Midbrain (tissue), 1 donor: ENCODE data around the gene RNF44.
"Not testable (repeated sequence)": the region's sequence is repeated elsewhere in the genome, so short reads cannot be mapped to it uniquely, and the experiment has no call there.

ENCODE experiments used
- DNase-seq: peaks from one replicate; lab custom pipeline; 2025; lab: John Stamatoyannopoulos, UW

Gene RNF44

GRCh38 chr5:176519810-176520720 lies 17.1 kb downstream of the RNF44 start:
- DNase-seq: no peak

- DNase-seq: no peak
These were observed 20.0 kb downstream of the RNF44 start for GRCh38 chr5:176517053-176517661.

GRCh38 chr5:176515396-176515795 lies 21.8 kb downstream of the RNF44 start:
- no peak for DNase-seq

GRCh38 chr5:176514244-176514950 lies 22.8 kb downstream of the RNF44 start:
- DNase-seq: no peak

GRCh38 chr5:176513788-176514187 lies 23.4 kb downstream of the RNF44 start:
- no peak for DNase-seq

- no peak for DNase-seq
These were observed 28.6 kb downstream of the RNF44 start for GRCh38 chr5:176508603-176509002.

GRCh38 chr5:176507911-176508310 lies 29.3 kb downstream of the RNF44 start:
- DNase-seq: no peak

- no peak for DNase-seq
These were observed 33.7 kb downstream of the RNF44 start for GRCh38 chr5:176503496-176503895.

- no peak for DNase-seq
These were observed 35.9 kb downstream of the RNF44 start for GRCh38 chr5:176501333-176501732.

GRCh38 chr5:176500511-176500910 lies 36.7 kb downstream of the RNF44 start:
- DNase-seq: no peak

GRCh38 chr5:176499273-176499672 lies 37.9 kb downstream of the RNF44 start:
- DNase-seq: no peak

- no peak for DNase-seq
These were observed 39.4 kb downstream of the RNF44 start for GRCh38 chr5:176497852-176498251.

- no peak for DNase-seq
These were observed 44.8 kb downstream of the RNF44 start for GRCh38 chr5:176492431-176492830.

- DNase-seq: no peak
These were observed 45.3 kb downstream of the RNF44 start for GRCh38 chr5:176491901-176492300.

GRCh38 chr5:176491101-176491502 lies 46.1 kb downstream of the RNF44 start:
- DNase-seq: no peak

GRCh38 chr5:176490301-176490700 lies 46.9 kb downstream of the RNF44 start:
- DNase-seq: no peak

- DNase-seq: no peak
These were observed 48.1 kb downstream of the RNF44 start for GRCh38 chr5:176489077-176489476.

- not testable (repeated sequence) for DNase-seq
These were observed 50.0 kb downstream of the RNF44 start for GRCh38 chr5:176487160-176487559.

GRCh38 chr5:176486189-176486757 lies 50.9 kb downstream of the RNF44 start:
- DNase-seq: no peak

GRCh38 chr5:176485176-176485575 lies 52.0 kb downstream of the RNF44 start:
- no peak for DNase-seq

- no peak for DNase-seq
These were observed 55.5 kb downstream of the RNF44 start for GRCh38 chr5:176481711-176482110.
